Measurements from ENCODE around the gene USH1C.

Gene USH1C

DNA sequence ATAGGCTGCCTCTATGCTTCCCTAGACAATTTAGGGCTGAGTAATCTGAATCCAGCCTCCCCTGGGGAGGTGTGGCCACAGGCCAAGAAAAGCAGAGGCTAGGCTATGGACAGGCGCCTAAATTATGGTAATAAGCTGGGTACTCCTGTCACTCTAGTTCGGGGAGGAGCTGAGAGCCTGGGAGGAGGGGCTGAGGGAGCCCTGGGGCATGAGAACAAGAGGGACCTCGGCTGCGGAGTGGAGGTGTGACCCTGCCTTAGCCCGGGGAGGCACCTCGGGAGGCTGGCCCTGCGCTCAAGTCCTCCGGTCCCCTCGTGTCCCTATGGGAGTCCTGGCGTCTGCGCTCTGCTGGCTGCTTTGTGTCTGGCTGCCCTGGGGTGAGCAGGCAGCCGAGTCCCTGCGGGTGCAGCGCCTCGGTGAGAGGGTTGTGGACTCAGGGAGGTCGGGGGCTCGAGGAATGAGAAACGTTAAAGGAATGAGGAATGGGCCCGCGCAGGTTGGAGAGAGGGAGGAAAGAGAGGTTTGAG, 2.9 kb upstream of the USH1C start, which contains the start of gene OTOG:
Gene OTOG (plus strand): TSS at position 209 of the 527 bp plus-strand sequence. CDS start 114 bp downstream, at position 323.
- no peak for DNase-seq (ENCODE audit: low spot score)

DNA sequence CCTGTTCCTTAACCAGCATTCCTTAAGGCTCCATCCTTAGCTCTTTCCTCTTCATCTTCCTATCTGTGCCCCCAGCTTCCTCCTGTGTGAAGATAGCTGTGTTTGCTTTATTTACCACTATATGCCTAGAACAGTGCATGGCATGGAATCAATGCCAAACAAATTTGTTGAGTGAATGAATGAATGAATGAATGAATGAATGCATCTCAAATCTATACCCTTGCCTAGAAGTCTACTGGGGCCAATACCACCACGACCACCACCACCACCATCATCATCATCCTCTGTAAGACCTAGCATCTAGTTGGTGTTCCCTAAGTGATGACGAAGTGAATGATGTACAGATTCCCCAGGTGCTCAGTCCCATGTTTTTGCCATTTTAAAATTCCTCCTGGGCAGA, 2.0 kb upstream of the USH1C start:
- DNase-seq (ENCODE audit: low spot score): no peak

DNA sequence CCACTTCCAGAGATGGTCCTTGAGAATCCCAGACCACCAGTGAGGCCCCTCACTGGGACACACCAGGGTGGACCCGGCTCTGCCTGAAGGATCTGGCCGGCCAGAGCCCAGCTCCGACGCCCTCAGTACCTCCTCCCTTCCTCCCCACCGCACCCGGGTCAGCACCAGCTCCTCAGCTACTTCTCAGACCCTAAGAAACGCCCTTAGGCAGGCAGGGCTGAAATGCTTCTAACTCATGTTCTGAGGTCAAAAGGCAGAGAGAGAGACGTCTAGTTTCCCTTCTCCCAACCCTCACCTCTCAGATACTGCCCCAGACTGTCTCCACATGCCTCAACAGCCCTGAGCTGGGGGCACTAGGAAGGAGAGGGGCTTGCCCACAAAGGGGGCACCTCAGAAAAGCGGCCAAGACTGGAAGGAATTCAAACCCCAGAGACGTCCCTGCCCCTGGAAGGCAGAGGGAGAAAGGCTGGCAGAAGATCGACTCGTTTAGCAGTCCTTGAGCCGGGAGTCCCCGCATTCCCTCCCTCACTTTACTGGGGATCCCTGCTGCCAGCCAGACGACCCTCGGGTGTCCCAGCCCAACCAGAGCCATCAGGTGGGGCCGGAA, 539 bp downstream of the USH1C start:
- no peak for DNase-seq (ENCODE audit: low spot score)

DNA sequence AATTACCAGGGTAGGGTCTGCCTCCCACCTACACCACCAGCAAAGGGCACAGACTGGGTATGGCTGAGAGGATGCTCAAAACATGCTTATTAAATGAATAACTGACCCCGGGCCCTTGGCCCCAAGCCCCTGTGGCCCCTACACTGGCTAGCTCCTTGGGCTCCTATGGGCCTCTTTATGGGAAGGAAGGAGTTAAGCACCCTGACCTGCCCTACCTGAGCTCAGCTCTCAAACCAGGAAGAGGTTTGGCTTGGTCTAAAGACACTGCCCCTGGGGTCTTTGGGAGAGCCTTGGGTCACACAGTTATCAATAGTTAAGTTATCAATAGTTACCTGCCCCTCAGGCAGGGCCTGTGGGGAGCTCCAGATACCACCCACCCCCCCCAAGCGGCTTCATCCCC, 1.2 kb downstream of the USH1C start:
- no peak for DNase-seq (ENCODE audit: low spot score)

DNA sequence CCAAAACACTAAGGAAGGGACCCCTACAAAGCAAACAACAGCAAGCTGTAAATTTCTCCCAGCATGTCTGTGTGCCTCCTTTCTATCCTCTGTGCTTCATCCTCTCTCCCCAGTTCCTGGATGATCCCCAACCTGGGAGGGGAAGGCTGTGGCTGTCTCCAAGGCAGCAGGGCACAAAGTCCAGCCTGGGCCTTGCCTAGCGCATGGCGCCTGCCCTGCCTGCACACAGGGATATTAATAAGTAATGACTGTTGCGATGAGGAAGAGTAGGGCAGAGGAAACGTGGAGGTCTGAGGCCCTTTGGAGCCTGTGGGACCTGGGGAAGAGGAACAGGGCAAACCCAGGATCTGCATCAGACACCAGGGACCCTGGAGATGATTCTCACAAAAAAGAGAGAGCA, 2.0 kb downstream of the USH1C start:
- no peak for DNase-seq (ENCODE audit: low spot score)

DNA sequence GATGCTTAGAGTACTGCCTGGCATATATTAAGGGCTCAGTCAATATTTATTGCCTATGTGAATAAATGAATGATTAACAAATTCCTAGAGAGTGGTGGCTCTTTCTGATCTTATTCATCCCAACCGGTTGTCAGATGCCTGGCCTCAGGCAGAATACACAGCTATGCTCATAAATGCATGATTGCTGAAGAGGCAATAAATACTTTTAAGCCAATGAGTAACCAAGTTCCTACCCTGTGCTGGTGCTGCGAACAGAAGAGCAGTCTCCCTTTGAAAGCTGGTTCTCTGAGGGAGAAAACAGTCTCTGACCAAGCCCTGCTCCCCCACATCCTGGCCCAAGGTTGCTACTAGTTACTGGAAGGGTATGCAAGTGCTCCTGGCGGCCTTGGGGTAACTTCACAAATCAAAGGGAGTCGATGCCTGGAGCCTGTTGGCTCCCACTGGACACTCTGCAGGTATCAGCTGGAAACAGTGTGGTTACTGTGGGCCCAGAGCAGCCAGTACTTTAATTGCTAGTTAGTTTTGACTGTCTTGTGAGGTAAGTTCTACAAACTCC, 2.8 kb downstream of the USH1C start:
- DNase-seq (ENCODE audit: low spot score): no peak

DNA sequence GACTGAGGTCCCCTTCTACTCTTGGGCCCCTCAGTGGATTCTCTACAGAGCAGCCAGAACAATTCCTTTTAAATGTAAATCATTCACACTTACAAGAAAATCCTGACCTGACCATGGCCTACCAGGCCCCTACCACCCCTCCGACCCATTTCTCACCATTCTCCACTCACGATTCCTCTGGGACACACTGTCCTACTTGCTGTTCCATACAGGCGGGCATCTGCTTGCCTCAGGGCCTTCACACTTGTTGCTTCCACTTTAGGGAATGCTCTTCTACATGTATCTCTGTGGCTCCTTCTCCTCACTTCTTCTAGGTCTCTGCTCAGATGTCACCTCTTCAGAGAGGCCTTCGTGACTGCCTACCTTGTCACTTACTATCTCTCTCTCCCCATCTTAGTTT, 3.4 kb downstream of the USH1C start:
- DNase-seq (ENCODE audit: low spot score): no peak

DNA sequence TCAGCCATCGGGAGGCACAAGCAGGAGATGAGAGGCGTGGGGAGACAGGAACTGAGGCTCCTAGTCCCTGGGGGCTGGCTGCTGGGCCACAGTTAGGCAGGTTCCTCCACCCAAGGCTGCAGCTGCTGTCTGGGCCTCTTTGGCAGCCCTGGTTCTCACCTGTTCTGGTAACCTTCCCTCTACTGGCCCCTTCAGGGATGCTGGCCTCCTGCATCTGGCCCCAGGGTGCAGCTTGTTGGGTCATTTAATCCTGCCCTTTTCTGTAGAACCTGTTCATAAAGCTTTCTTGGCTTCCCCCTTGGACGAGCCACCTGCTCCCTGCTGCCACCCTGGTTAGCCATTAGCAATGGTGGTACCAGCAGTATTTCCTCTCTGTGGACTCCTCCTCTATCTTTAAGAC, 5.5 kb downstream of the USH1C start:
- no peak for DNase-seq (ENCODE audit: low spot score)

DNA sequence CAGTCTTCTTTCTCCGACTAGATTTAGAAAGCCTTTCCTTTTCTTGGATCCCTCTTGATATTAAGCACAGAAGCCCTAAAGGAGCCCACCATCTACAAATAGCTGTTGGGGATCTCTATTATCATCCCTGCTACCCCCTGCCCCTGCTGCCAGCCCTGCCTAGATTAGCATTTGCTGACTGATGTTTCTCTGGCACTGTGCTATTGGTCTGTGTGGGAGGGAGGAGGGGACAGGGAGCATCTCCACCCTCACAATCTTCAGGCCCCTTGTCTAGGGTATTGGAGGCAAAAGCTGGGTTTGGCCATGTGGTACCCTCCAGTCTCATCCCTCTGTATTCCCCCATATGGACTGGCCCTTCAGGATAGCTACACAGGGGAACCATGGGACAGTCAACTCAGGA, 6.2 kb downstream of the USH1C start:
- no peak for DNase-seq (ENCODE audit: low spot score)

DNA sequence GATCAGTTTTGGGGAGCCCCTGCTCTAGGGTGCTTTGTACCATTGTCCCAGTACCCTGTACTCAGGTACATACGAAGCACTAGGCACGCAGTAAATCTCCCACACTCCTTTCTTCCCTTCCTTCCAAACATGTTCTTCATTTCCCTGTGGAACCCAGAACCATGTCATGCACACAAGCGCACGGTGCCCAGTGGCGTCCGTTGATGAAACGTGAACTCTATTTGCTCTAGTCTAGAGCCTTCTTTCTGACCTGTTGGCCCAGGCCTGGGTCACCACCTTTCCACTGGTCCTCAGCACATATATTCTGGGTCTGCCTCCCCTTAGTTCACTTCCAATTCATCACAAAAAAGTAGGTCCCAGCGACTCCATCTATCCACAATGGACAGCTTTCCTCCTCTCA, 7.0 kb downstream of the USH1C start:
- no peak for DNase-seq (ENCODE audit: low spot score)

DNA sequence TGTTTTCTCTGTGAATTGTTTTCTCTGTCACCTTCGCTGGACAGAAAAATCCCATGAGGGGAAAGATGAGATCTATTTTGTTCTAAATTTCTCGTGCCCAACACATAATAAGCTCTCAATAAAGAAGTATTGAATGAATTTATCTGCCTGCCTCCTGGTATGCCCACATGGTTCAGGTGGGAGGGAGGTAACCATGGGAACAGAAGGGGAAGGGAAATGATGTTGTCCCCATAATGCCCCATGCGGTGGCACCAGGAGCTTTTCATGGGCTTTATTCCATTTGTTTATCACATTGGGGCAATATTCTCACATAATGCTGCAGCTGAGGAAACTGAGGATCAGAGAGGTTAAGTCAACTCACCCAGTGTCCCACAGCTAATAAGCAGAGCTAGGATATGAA, 8.7 kb downstream of the USH1C start:
- DNase-seq (ENCODE audit: low spot score): no peak

DNA sequence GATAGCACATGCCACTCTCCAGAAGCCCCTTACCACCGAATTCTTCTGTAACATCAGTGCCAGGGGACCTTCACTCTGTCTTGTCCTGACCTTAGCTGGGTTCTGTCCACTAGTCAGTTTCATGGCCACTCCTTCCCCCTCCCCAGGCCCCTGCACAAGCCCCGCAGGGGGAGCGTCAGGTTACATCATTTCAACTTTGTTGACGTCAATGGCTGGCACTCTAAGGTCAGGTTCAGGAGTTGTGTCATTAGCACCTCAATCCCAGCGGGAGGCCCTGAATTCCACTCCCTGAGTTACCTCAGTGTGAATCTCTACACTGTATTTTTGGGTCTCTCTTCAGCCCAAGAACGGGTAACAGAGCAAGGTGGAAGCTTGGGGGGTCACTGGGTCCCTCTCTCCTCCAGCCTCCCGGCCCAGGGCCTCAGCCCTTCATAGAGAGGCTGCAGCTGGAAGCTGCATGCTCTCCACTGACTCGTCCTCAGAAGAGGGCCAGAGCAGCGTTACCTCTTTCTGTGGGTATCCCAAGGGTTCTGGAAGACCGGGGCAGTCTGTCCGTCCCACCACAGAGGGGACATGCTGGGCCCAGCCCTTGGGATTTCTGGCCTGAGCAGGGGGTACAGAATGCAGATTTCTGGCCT, 10.3 kb downstream of the USH1C start:
- DNase-seq (ENCODE audit: low spot score): no peak

DNA sequence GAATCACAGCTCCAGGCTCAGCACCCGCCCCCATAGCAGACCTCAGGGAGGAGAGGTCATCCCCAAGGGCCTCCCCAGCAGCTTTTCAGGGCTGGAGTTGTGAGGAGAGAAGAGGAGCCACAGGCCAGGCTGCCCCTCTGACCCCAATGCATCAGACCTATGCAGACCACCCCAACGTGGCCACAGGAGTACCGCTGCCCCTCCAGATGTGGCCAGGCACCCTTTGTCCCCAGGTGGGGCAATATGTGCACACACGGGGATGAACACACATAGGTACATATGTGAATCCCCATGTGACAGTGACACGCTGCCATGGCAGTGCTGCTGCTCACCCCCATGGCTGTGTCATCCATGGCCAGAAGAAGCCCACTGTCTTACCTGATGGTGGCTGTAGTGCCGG, 10.9 kb downstream of the USH1C start:
- DNase-seq (ENCODE audit: low spot score): no peak

DNA sequence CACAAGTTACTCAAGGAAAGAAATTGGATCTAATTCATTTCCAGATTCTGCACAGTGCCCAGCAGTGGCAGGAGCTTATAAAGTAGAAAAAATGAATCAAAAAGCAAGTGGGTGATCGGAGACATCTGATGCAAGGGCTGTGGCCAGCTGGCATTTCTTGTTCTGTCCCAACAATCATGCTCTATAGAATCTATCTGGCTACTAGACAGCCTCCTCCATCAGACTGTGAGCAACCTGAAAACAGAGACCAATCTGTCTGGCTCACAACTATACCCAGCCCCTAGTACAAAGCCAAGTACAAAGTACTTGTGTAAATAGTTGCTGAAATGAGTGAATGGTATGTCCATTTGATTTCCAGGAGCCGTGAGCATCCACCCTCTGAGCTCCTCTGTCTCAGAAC, 11.4 kb downstream of the USH1C start:
- no peak for DNase-seq (ENCODE audit: low spot score)

DNA sequence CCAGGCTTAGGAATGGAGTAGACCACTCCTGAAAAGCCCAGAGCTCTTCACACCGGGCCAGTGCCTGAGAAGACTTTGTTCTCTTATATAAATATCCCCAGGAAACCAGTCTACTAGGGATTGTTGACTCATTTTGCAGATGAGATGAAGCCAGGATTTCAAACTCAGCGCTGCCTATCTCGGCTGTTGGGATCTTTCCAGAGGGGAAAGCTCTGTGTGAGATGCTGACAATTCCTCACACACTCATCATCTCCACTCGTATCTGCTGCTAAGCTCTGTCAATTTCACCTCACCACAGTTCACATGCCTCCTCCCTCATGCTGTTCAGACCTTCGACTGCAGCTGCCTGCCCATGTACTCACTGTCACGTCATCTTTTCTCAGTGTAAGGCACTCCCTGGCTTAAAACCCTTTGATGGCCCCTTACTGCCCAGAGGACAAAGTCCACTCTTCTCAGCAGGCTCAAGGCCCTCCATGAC, 12.5 kb downstream of the USH1C start:
- peak; percentile 44 for DNase-seq (ENCODE audit: low spot score)

DNA sequence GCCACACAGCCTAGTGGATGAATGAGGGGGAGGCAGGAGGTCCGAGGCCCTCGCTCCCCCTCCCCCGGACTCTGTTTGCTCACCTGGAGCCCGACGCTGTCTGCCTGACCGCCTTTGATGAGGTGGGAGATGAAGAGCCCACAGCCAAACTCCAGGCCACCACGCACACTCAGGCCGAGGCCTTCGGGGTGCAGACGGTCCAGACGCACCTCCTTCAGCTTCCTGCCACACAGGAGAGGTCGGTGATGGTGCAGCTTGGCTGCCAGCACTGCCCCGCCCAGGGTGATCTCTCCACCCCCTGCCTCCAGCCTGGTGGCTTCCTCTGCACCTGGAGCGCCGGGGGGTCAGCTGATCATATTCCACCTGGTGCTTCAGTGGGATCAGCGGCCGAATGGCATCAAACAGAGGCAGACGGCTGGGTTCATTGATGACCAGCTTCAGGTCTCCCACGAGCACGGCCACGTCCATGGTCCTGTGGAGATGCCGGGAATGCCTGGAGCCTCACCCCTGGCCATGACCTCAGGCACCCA, 13.1 kb downstream of the USH1C start:
- DNase-seq (ENCODE audit: low spot score): no peak

DNA sequence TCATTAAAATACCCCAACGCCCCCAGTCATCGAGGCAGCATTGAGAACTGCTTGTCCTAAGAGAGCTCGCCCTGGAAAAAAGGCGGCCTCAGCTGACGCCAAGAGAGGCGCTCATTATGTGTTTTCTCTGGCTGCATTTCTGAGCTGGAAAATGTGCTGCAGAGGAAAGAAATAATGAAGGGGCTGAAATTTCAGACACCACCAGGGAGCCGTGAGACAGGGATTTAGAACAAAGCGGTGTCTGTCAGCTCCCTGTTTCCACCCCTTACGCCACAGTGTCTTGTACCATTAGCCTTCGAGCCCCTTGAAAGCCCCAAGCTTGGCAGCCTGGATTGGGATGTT, 14.4 kb downstream of the USH1C start:
- peak; percentile 44 for DNase-seq (ENCODE audit: low spot score)

DNA sequence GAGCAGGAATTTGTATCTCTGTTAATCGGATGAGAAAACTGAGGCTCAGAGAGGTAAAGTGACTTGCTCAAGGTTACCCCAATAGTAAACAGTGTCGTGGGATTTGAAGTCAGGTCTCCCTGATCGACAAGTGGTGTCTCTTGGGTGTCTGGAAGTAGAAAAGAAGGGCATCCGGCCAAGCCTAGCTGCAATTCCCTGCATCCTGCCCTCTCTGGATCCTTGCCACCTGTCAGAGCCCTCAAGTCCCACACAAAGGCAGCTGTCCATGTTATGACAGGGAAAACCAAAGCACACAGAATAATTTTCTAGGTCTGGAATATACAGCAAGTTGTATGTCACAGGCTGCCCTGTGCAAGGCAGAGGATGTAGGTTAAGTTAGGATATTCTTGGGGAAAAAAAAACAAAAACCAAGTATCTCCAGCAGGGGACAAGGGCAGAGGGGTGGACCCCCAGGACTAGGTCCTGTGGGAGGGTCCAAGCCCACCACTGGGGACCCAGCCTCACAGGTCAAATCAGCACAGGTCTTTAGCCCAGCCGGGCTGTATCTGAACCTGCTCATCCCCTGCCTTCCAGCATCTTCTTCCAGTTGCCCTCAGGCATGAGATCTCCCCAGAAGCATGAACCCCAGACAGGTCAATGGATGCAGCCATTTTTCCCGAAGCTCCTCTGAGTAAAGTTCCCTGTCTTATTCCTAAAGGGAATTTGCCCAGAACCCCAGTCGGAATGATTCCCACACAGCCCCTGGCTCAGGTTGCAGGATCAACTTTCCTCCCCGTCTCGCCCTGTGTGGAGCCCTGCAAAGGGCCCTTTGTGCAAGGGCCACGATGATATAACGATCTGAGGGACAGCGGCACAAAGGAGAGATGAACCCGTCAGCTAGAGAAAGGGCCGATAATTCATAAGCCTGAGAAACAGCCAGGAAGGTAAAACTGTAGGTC, 15.0 kb downstream of the USH1C start:
- DNase-seq (ENCODE audit: low spot score): no peak

DNA sequence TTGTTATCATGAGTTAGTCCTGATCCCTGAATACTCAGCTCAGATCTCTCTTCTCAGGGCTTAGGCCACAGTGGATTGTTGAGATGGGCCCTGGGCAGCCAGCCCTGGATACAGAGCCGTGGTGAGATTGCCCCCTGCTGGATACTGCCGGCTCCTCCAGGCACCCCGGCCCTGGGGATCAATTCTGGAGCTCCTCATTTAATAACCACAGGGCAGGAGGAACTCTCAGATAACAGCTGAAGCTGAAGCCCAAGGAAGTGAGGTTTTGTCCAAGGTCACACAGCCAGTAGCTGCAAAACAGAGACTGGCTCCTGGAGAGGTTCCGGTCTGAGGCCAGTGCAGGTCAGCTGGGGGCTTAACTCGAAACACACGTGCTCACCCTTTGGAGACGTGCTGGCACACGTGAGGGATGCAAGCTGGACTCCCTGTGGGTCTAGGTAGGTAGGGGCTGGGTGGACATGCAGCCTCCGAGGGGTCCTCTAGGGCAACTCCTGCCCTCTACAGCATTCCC, 16.0 kb downstream of the USH1C start:
- peak; percentile 44 for DNase-seq (ENCODE audit: low spot score)

DNA sequence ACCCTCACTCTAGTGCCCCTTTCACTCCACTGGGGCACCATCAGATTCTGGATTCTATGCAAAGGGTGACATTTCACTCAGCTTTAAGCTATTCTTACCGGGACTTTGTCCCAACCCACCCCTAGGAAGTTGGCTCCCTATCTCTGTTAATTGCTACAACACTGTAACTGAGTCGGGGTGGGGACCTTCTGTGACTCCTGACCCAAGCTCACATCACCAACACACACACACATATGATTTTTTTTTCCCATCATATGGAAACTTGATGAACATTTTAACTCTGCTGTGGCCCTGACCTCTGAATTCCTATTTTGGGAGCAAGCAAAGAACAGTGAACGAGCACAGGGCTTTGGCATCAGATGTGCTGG, 16.6 kb downstream of the USH1C start:
- no peak for DNase-seq (ENCODE audit: low spot score)

DNA sequence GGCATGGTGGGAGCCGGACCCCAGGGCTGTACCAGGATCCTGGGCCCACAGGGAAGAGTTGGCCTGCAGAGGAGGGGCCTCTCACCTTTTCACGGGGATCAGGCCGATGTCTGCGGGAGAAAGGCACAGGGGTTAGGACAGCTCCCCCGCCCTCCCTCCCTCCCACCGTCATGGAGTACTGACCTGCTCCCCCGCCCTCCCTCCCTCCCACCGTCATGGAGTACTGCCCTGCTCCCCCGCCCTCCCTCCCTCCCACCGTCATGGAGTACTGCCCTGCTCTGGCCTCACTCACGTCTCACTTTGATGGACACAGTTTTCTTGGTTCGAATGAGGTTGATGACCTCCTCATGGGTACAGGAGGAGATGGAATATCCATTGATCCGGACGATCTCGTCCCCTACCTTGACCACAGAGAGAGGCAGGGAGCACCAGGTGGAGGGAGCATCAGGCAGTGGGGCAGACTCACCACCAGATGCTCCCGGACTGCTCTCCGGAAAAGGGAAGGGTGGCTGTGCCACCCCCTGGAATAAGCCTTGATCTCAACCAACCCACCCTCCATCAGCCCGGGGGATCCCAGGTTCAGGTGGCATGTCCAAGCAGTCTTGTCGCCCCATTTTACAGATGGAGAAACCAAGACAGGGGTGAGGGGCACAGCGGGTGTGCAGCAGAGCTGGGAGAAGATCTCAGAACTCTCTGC, 17.1 kb downstream of the USH1C start:
- DNase-seq (ENCODE audit: low spot score): no peak
